Nephron progenitor cell (in vitro differentiated cells): ENCODE results near the gene GBF1.
"Not testable (repeated sequence)": the region's sequence is repeated elsewhere in the genome, so short reads cannot be mapped to it uniquely, and the experiment has no call there.

ENCODE experiments used
- DNase-seq: peaks from one replicate; pipeline ENCODE4 v3.0.0; 2021
- H3K27ac Mint-ChIP-seq: 2 replicates; pipeline ENCODE4 v1.8.0; 2021; ENCODE audit warnings: mild to moderate bottlenecking, moderate library complexity, mixed read lengths
- H3K27me3 Mint-ChIP-seq: 2 replicates; pipeline ENCODE4 v1.8.0; 2021; ENCODE audit warnings: mild to moderate bottlenecking, low read depth, mixed read lengths; ENCODE audit not compliant: poor library complexity
- H3K36me3 Mint-ChIP-seq: 2 replicates; pipeline ENCODE4 v1.8.0; 2021; ENCODE audit warnings: low read depth, mixed read lengths
- H3K4me1 Mint-ChIP-seq: 2 replicates; pipeline ENCODE4 v1.8.0; 2021; ENCODE audit warnings: mixed read lengths
- H3K4me3 Mint-ChIP-seq: 2 replicates; pipeline ENCODE4 v1.8.0; 2021; ENCODE audit warnings: mild to moderate bottlenecking, moderate library complexity, mixed read lengths
- H3K9me3 Mint-ChIP-seq: 2 replicates; pipeline ENCODE4 v1.8.0; 2021; ENCODE audit warnings: mild to moderate bottlenecking, moderate library complexity, mixed read lengths
- CTCF ChIP-seq: fragments of 200-600 bp; sonication (generic); IDR thresholded peaks from 2 replicates; pipeline ENCODE4 v1.5.0; 2021; ENCODE audit warnings: antibody characterized with exemption

GBF1 gene

GRCh38 chr10:102242118-102242485 lies 3.2 kb upstream of the GBF1 start:
- Mint-ChIP-seq H3K27ac (no peak overlapping the region), H3K36me3 (no peaks in the 10 kb centered on the region), H3K9me3 (no peaks in the 10 kb centered on the region), H3K4me1 (peaks cover 47% of the 10 kb centered on the region), H3K4me3 (peak overlapping the region; percentile 82), H3K27me3 (peaks cover 66% of the 10 kb centered on the region)
- no peak for DNase-seq
- no peak for TF ChIP-seq CTCF

GRCh38 chr10:102243309-102243708 lies 2.0 kb upstream of the GBF1 start:
- no peaks in the 10 kb centered on the region for H3K9me3 Mint-ChIP-seq
- peak overlapping the region; percentile 42 for H3K4me3 Mint-ChIP-seq
- TF ChIP-seq CTCF, result no peak
- H3K36me3 Mint-ChIP-seq, result peaks cover 6% of the 10 kb centered on the region
- H3K27ac Mint-ChIP-seq, result no peak overlapping the region
- peaks cover 55% of the 10 kb centered on the region for H3K27me3 Mint-ChIP-seq
- no peak for DNase-seq
- peaks cover 57% of the 10 kb centered on the region for H3K4me1 Mint-ChIP-seq

DNA sequence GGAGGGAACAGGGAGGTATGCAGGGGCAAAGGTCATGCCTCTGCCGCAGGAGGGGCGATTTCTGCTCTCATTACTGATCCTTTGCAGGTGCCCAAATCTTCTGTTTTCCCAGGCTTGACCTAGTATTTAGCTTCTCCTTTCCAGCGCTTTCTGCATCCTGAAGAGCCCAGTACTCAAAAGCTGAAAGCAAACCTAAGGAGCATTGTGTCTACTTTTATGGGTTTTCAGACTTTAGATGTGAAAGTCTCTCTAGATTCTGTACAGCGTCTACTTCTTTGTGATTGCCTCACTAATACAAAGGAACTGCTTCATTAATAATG lies 560 bp downstream of the GBF1 start:
- Mint-ChIP-seq H3K27me3 (peaks cover 29% of the 10 kb centered on the region), H3K9me3 (no peaks in the 10 kb centered on the region), H3K27ac (peak overlapping the region; percentile 97), H3K4me3 (peak overlapping the region; percentile 99), H3K36me3 (peaks cover 14% of the 10 kb centered on the region), H3K4me1 (peaks cover 49% of the 10 kb centered on the region)
- no peak for TF ChIP-seq CTCF
- no peak for DNase-seq

- no peak for DNase-seq
- no peak for TF ChIP-seq CTCF
- H3K27ac Mint-ChIP-seq, result no peak overlapping the region
- H3K9me3 Mint-ChIP-seq, result no peaks in the 10 kb centered on the region
- H3K36me3 Mint-ChIP-seq, result peaks cover 17% of the 10 kb centered on the region
- H3K4me1 Mint-ChIP-seq, result peaks cover 46% of the 10 kb centered on the region
- H3K27me3 Mint-ChIP-seq, result peaks cover 25% of the 10 kb centered on the region
- peak overlapping the region; percentile 99 for H3K4me3 Mint-ChIP-seq
Observed at GRCh38 chr10:102246261-102246660, 929 bp downstream of the GBF1 start.

DNA sequence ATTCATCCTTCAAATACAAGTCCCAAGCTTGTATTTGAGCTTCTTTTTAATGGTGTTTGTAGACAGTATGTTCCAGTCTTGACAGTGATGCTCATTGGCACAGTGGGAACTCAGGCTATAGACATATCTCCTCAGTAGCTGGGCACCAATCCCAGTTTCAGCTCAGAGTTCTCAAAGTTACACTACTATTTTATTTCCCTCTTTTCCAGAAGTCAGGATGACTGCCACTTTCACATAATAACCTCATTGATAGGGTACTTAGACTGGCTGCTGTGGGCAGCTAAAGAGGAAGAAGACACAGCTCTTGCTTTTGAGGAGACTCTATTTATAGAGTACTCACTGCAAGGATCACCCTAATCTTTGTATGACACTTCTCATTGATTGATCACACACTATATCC lies 2.4 kb downstream of the GBF1 start:
- no peak overlapping the region for H3K27ac Mint-ChIP-seq
- H3K4me3 Mint-ChIP-seq, result peak overlapping the region; percentile 99
- peaks cover 17% of the 10 kb centered on the region for H3K36me3 Mint-ChIP-seq
- no peaks in the 10 kb centered on the region for H3K9me3 Mint-ChIP-seq
- peaks cover 10% of the 10 kb centered on the region for H3K27me3 Mint-ChIP-seq
- TF ChIP-seq CTCF, result no peak
- H3K4me1 Mint-ChIP-seq, result peaks cover 37% of the 10 kb centered on the region
- DNase-seq, result no peak

DNA sequence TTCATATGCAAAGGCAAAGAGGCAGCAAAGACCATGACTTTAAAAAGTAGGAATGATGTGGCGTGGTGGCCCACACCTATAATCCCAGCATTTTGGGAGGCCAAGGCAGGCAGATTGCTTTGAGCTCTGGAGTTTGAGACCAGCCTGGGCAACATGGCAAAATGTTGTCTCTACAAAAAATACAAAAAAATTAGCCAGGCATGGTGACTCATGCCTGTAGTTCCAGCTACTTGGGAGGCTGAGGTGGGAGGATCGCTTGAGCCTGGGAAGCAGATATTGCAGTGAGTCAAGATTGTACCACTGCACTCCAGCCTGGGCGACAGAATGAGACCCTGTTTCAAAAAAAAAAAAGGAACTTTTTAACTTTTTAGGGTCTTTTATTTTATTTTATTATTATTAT lies 7.2 kb downstream of the GBF1 start:
- H3K36me3 Mint-ChIP-seq, result peaks cover 42% of the 10 kb centered on the region
- not testable (repeated sequence) for H3K27me3 Mint-ChIP-seq, DNase-seq, H3K4me1 Mint-ChIP-seq, H3K9me3 Mint-ChIP-seq, H3K27ac Mint-ChIP-seq, H3K4me3 Mint-ChIP-seq

DNA sequence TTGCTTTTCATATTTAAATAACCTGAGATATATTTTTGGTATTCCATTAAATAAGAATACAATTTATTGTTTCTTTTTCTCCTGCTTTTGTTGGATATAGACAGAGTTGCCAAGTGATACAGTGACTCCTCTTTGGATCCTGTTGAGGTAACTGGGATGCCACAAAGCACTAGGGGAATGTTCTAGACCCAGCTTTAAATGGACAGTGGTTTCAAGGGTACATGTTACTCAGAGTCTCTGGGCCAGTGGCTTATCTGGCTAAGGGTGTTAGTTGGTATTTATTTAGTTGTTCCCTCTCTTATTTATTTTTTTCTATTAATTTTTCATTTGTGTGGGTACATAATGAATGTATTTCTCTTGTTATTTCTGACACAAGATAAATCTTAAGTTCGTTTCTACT lies 9.1 kb downstream of the GBF1 start:
- Mint-ChIP-seq H3K27ac (no peak overlapping the region), H3K36me3 (peaks cover 36% of the 10 kb centered on the region), H3K27me3 (no peaks in the 10 kb centered on the region), H3K9me3 (no peaks in the 10 kb centered on the region), H3K4me3 (no peak overlapping the region), H3K4me1 (no peaks in the 10 kb centered on the region)
- DNase-seq, result no peak
- no peak for TF ChIP-seq CTCF
